CD4-positive, alpha-beta memory T cell (primary cell): ENCODE measurements around the gene NUP210. TPM values are rescaled to one million over a fixed set of nuclear protein-coding genes. Genes with fewer than 3 reads are reported as not detected.

Experiments used
- CTCF ChIA-PET: fragments of 350-600 bp; sonication (Branson Sonifier 250); formaldehyde crosslinking; loops from one replicate; lab custom pipeline; 2021; ENCODE audit warnings: inconsistent platforms; ENCODE audit not compliant: partially characterized antibody; lab: Charles Lee
- POLR2A ChIA-PET: fragments of 350-600 bp; sonication (Branson Sonifier 250); formaldehyde crosslinking; loops from one replicate; lab custom pipeline; 2021; ENCODE audit not compliant: partially characterized antibody; lab: Charles Lee
- DNase-seq, 5 donors: peaks; one replicate each; pipeline versions ENCODE4 v3.0.0 to v3.0.0-alpha.2; 2020 to 2022; ENCODE audit warnings: mixed read lengths in 1 of 5
- H3K27ac ChIP-seq: one replicate; pipeline ENCODE4 v1.7.0; 2013; ENCODE audit warnings: low read depth, low read length
- H3K27me3 ChIP-seq: 2 replicates; pipeline ENCODE4 v1.7.0; 2013; ENCODE audit warnings: mild to moderate bottlenecking, low read length, moderate library complexity; ENCODE audit not compliant: insufficient read depth
- H3K36me3 ChIP-seq: 2 replicates; pipeline ENCODE4 v1.7.0; 2013; ENCODE audit warnings: mild to moderate bottlenecking, low read length, moderate library complexity; ENCODE audit not compliant: insufficient read depth
- H3K4me1 ChIP-seq: 2 replicates; pipeline ENCODE4 v1.7.0; 2013; ENCODE audit warnings: mild to moderate bottlenecking, low read length, moderate library complexity; ENCODE audit not compliant: insufficient read depth
- H3K4me3 ChIP-seq, 2 donors: one replicate each; pipeline ENCODE4 v1.7.0; 2013; ENCODE audit warnings: low read length in 2 of 2, mild to moderate bottlenecking in 1 of 2
- H3K9me3 ChIP-seq, 2 donors: one replicate each; pipeline ENCODE4 v1.7.0; 2013; ENCODE audit warnings: low read length in 2 of 2, control low read depth in 1 of 2; ENCODE audit not compliant: control insufficient read depth in 1 of 2
- H3K27ac Mint-ChIP-seq, 7 donors: one replicate each; pipeline ENCODE4 v1.8.0; 2020 to 2021; ENCODE audit warnings: mixed read lengths in 7 of 7, mild to moderate bottlenecking in 6 of 7, inconsistent platforms in 3 of 7, moderate library complexity in 3 of 7
- H3K27me3 Mint-ChIP-seq, 2 donors: one replicate each; pipeline ENCODE4 v1.8.0; 2020 to 2021; ENCODE audit warnings: mixed read lengths in 2 of 2
- H3K36me3 Mint-ChIP-seq, 2 donors: one replicate each; pipeline ENCODE4 v1.8.0; 2020 to 2021; ENCODE audit warnings: mixed read lengths in 2 of 2, inconsistent platforms in 1 of 2, mild to moderate bottlenecking in 1 of 2
- H3K4me1 Mint-ChIP-seq, 4 donors: one replicate each; pipeline ENCODE4 v1.8.0; 2020 to 2021; ENCODE audit warnings: mixed read lengths in 4 of 4, mild to moderate bottlenecking in 1 of 4
- H3K4me3 Mint-ChIP-seq, 8 donors: one replicate each; pipeline ENCODE4 v1.8.0; 2020 to 2021; ENCODE audit warnings: mixed read lengths in 8 of 8, mild to moderate bottlenecking in 7 of 8, moderate library complexity in 6 of 8, inconsistent platforms in 3 of 8
- H3K9me3 Mint-ChIP-seq, 8 donors: one replicate each; pipeline ENCODE4 v1.8.0; 2020 to 2021; ENCODE audit warnings: mixed read lengths in 8 of 8, mild to moderate bottlenecking in 5 of 8, inconsistent platforms in 3 of 8, moderate library complexity in 1 of 8
- intact Hi-C: fragments of 100-400 bp; cut with micrococcal nuclease; formaldehyde crosslinking; loops from one replicate; pipeline ENCODE4 v1.15.1; 2023
- polyA plus RNA-seq, 2 donors: library from polyadenylated mRNA; unstranded; fragments of 300-500 nt; fragmentation: Illumina TruSeq; gene quantifications; one replicate each; pipeline ENCODE4 v1.2.3, GENCODE V29; 2021
- total RNA-seq, 2 experiments: library from RNA; stranded (reverse); gene quantifications; one replicate each; pipeline ENCODE4 v1.2.3, GENCODE V29; 2021

Gene NUP210
- total and polyA plus RNA-seq, 4 experiments from 2014 or later, result 20.5 to 149 (median 110) TPM

- Mint-ChIP-seq H3K9me3 (peaks cover 0 to 26% (median 23%) of the 10 kb centered on the region in 8 donors), H3K27me3 (peaks cover 26 to 29% of the 10 kb centered on the region in 2 donors), H3K36me3 (peaks cover 4 to 19% of the 10 kb centered on the region in 2 donors), H3K4me3 (no peak overlapping the region), H3K4me1 (no peaks in the 10 kb centered on the region), H3K27ac (no peak overlapping the region)
- no peak for DNase-seq
- Histone ChIP-seq H3K9me3 (no peaks in the 10 kb centered on the region), H3K4me1 (no peaks in the 10 kb centered on the region), H3K27ac (no peak overlapping the region), H3K36me3 (no peaks in the 10 kb centered on the region), H3K27me3 (peaks cover 22% of the 10 kb centered on the region), H3K4me3 (no peak overlapping the region)
- ChIA-PET CTCF (no interaction called here), POLR2A (no interaction called here)
- intact Hi-C loops, result no loop called here
These were observed 131.1 kb downstream of the NUP210 start for GRCh38 chr3:13288732-13289718.

- no peak overlapping the region for H3K4me3 ChIP-seq
- H3K27me3 ChIP-seq, result peaks cover 24% of the 10 kb centered on the region
- Mint-ChIP-seq H3K36me3 (peaks cover 4 to 23% of the 10 kb centered on the region in 2 donors), H3K4me3 (no peak overlapping the region), H3K9me3 (peaks cover 0 to 33% (median 28%) of the 10 kb centered on the region in 8 donors), H3K27ac (no peak overlapping the region), H3K4me1 (peaks cover 0 to 4% (median 0%) of the 10 kb centered on the region in 4 donors), H3K27me3 (peaks cover 27 to 33% of the 10 kb centered on the region in 2 donors)
- H3K27ac ChIP-seq, result no peak overlapping the region
- POLR2A ChIA-PET, result no interaction called here
- no peaks in the 10 kb centered on the region for H3K4me1 ChIP-seq
- DNase-seq, result no peak
- H3K36me3 ChIP-seq, result no peaks in the 10 kb centered on the region
- intact Hi-C loops, result no loop called here
- CTCF ChIA-PET, result no interaction called here
- H3K9me3 ChIP-seq, result no peaks in the 10 kb centered on the region
These were observed 132.3 kb downstream of the NUP210 start for GRCh38 chr3:13287833-13288232.

- Mint-ChIP-seq H3K9me3 (peaks cover 0 to 33% (median 28%) of the 10 kb centered on the region in 8 donors), H3K4me1 (peaks cover 0 to 5% (median 0%) of the 10 kb centered on the region in 4 donors), H3K27me3 (peaks cover 25 to 31% of the 10 kb centered on the region in 2 donors), H3K4me3 (no peak overlapping the region), H3K36me3 (peaks cover 4 to 23% of the 10 kb centered on the region in 2 donors), H3K27ac (no peak overlapping the region)
- H3K27ac ChIP-seq, result no peak overlapping the region
- DNase-seq, result no peak
- peaks cover 28% of the 10 kb centered on the region for H3K27me3 ChIP-seq
- H3K4me3 ChIP-seq, result no peak overlapping the region
- H3K36me3 ChIP-seq, result no peaks in the 10 kb centered on the region
- POLR2A ChIA-PET, result no interaction called here
- intact Hi-C loops, result no loop called here
- CTCF ChIA-PET, result no interaction called here
- H3K9me3 ChIP-seq, result no peaks in the 10 kb centered on the region
- peaks cover 4% of the 10 kb centered on the region for H3K4me1 ChIP-seq
These were observed 133.2 kb downstream of the NUP210 start for GRCh38 chr3:13286873-13287272.

GRCh38 chr3:13285007-13285567 lies 135.0 kb downstream of the NUP210 start:
- Histone ChIP-seq H3K27ac (no peak overlapping the region), H3K36me3 (no peaks in the 10 kb centered on the region), H3K4me3 (no peak overlapping the region), H3K27me3 (peaks cover 35% of the 10 kb centered on the region), H3K4me1 (peaks cover 6% of the 10 kb centered on the region), H3K9me3 (no peaks in the 10 kb centered on the region)
- Mint-ChIP-seq H3K27ac (no peak overlapping the region), H3K27me3 (peaks cover 31 to 36% of the 10 kb centered on the region in 2 donors), H3K4me3 (peak overlapping the region in 1 of 8 donors; percentile 68), H3K9me3 (peaks cover 0 to 36% (median 28%) of the 10 kb centered on the region in 8 donors), H3K4me1 (peaks cover 2 to 13% (median 7%) of the 10 kb centered on the region in 4 donors), H3K36me3 (peaks cover 6 to 23% of the 10 kb centered on the region in 2 donors)
- ChIA-PET CTCF (interaction anchor here (1.3 kb wide), 1 partner anchor 193 kb away, joined by 3 read pairs; no protein-coding TSS in a partner anchor), POLR2A (no interaction called here)
- intact Hi-C loops, result no loop called here
- DNase-seq, result no peak

- peak overlapping the region in 7 of 8 donors; percentile 32 to 86 (median 73) for H3K4me3 Mint-ChIP-seq
- H3K9me3 Mint-ChIP-seq, result peaks cover 0 to 36% (median 28%) of the 10 kb centered on the region in 8 donors
- Histone ChIP-seq H3K9me3 (no peaks in the 10 kb centered on the region), H3K4me3 (no peak overlapping the region), H3K4me1 (peaks cover 6% of the 10 kb centered on the region), H3K36me3 (no peaks in the 10 kb centered on the region), H3K27me3 (peaks cover 35% of the 10 kb centered on the region), H3K27ac (no peak overlapping the region)
- CTCF ChIA-PET, result interaction anchor here (1.1 to 1.4 kb wide), 3 partner anchors 169 to 192 kb away, joined by 3 read pairs; no protein-coding TSS in a partner anchor
- DNase-seq, result no peak
- POLR2A ChIA-PET, result interaction anchor here (1.0 kb wide), 1 partner anchor 135 kb away, joined by 3 read pairs; no protein-coding TSS in a partner anchor
- intact Hi-C loops, result no loop called here
- H3K27ac Mint-ChIP-seq, result no peak overlapping the region
- H3K4me1 Mint-ChIP-seq, result peaks cover 2 to 13% (median 7%) of the 10 kb centered on the region in 4 donors
- peaks cover 32 to 37% of the 10 kb centered on the region in 2 donors for H3K27me3 Mint-ChIP-seq
- peaks cover 6 to 23% of the 10 kb centered on the region in 2 donors for H3K36me3 Mint-ChIP-seq
These were observed 136.3 kb downstream of the NUP210 start for GRCh38 chr3:13283877-13284264.

- ChIA-PET CTCF (interaction anchor here (1.1 to 1.4 kb wide), 2 partner anchors 169 to 190 kb away, joined by 3 read pairs; no protein-coding TSS in a partner anchor), POLR2A (interaction anchor here (1.0 kb wide), 1 partner anchor 136 kb away, joined by 3 read pairs; no protein-coding TSS in a partner anchor)
- Mint-ChIP-seq H3K36me3 (peaks cover 6 to 23% of the 10 kb centered on the region in 2 donors), H3K4me1 (peaks cover 2 to 13% (median 7%) of the 10 kb centered on the region in 4 donors), H3K9me3 (peaks cover 0 to 36% (median 28%) of the 10 kb centered on the region in 8 donors), H3K27me3 (peaks cover 31 to 36% of the 10 kb centered on the region in 2 donors), H3K4me3 (peak overlapping the region; percentile 54 to 86 (median 78)), H3K27ac (no peak overlapping the region)
- Histone ChIP-seq H3K4me1 (peaks cover 6% of the 10 kb centered on the region), H3K27me3 (peaks cover 35% of the 10 kb centered on the region), H3K27ac (no peak overlapping the region), H3K9me3 (no peaks in the 10 kb centered on the region), H3K36me3 (no peaks in the 10 kb centered on the region), H3K4me3 (no peak overlapping the region)
- DNase-seq, result no peak
- intact Hi-C loops, result no loop called here
These were observed 136.9 kb downstream of the NUP210 start for GRCh38 chr3:13282986-13283876.
